Keratinocyte (primary cell): ENCODE data around the gene TUBGCP5. TPM values are rescaled to one million over a fixed set of nuclear protein-coding genes. Genes with fewer than 3 reads are reported as not detected.

Source experiments
- DNase-seq: peaks from one replicate; pipeline ENCODE4 v3.0.0-alpha.2; 2011; ENCODE audit warnings: low read depth, missing footprints, low spot score
- FAIRE-seq: peaks from 2 replicates; lab custom pipeline; 2011; peaks lifted over from hg19 to GRCh38; lab: Jason Lieb, UNC
- H2AFZ ChIP-seq: 2 replicates; pipeline ENCODE4 v1.6.0; 2012; ENCODE audit warnings: low read length, control low read depth, inconsistent platforms; ENCODE audit not compliant: control insufficient read depth
- H3K27ac ChIP-seq: 2 replicates; pipeline ENCODE4 v1.5.1; 2011; ENCODE audit warnings: low read length; ENCODE audit not compliant: control insufficient read depth, insufficient read depth
- H3K27me3 ChIP-seq: 3 replicates; pipeline ENCODE4 v1.6.0; 2011; ENCODE audit warnings: low read length; ENCODE audit not compliant: control insufficient read depth, insufficient read depth; ENCODE audit errors: extremely low read depth
- H3K36me3 ChIP-seq, 2 experiments: 2 replicates in 1 of 2; 3 replicates in 1 of 2; pipeline ENCODE4 v1.5.1; 2011; ENCODE audit warnings: low read length in 2 of 2, mild to moderate bottlenecking in 1 of 2; ENCODE audit not compliant: control insufficient read depth in 2 of 2, insufficient read depth in 2 of 2; ENCODE audit errors: extremely low read depth in 1 of 2
- H3K4me1 ChIP-seq: 3 replicates; pipeline ENCODE4 v1.5.1; 2011; ENCODE audit warnings: low read length; ENCODE audit not compliant: control insufficient read depth, insufficient read depth; ENCODE audit errors: extremely low read depth
- H3K4me2 ChIP-seq: 3 replicates; pipeline ENCODE4 v1.6.0; 2011; ENCODE audit warnings: low read depth, low read length; ENCODE audit not compliant: control insufficient read depth, insufficient read depth; ENCODE audit errors: extremely low read depth
- H3K4me3 ChIP-seq, 3 experiments: fragments of 200-600 bp in 1 of 3; sonication (generic) in 1 of 3; 2 replicates in 2 of 3; 3 replicates in 1 of 3; pipeline ENCODE4 v1.5.1; 2011 to 2016; ENCODE audit warnings: low read length in 3 of 3, mild to moderate bottlenecking in 3 of 3, control low read depth in 2 of 3, inconsistent platforms in 1 of 3, low read depth in 1 of 3, mixed read lengths in 1 of 3, mixed run types in 1 of 3, moderate library complexity in 1 of 3; ENCODE audit not compliant: control insufficient read depth in 2 of 3, insufficient read depth in 2 of 3; ENCODE audit errors: extremely low read depth in 1 of 3
- H3K79me2 ChIP-seq: 2 replicates; pipeline ENCODE4 v1.6.0; 2012; ENCODE audit warnings: low read length; ENCODE audit not compliant: control insufficient read depth, insufficient read depth
- H3K9ac ChIP-seq: 3 replicates; pipeline ENCODE4 v1.6.0; 2011; ENCODE audit warnings: low read length; ENCODE audit not compliant: control insufficient read depth, insufficient read depth; ENCODE audit errors: extremely low read depth
- H3K9me1 ChIP-seq: 3 replicates; pipeline ENCODE4 v1.6.0; 2011; ENCODE audit warnings: low read length; ENCODE audit not compliant: control insufficient read depth, insufficient read depth; ENCODE audit errors: extremely low read depth
- H3K9me3 ChIP-seq: 2 replicates; pipeline ENCODE4 v1.5.1; 2012; ENCODE audit warnings: low read depth, low read length; ENCODE audit not compliant: control insufficient read depth
- H4K20me1 ChIP-seq: 3 replicates; pipeline ENCODE4 v1.6.0; 2011; ENCODE audit warnings: low read length; ENCODE audit not compliant: control insufficient read depth, insufficient read depth; ENCODE audit errors: extremely low read depth
- CTCF ChIP-seq, 3 experiments: IDR thresholded peaks in 1 of 3; conservative IDR thresholded peaks in 1 of 3; optimal IDR thresholded peaks in 1 of 3; 2 replicates in 2 of 3; 3 replicates in 1 of 3; pipeline versions ENCODE3 to v1.5.1; 2011; ENCODE audit warnings: low read length in 3 of 3, mild to moderate bottlenecking in 3 of 3, moderate library complexity in 2 of 3, control low read depth in 1 of 3, inconsistent platforms in 1 of 3; ENCODE audit not compliant: insufficient read depth in 2 of 3; ENCODE audit errors: extremely low read depth in 1 of 3
- EZH2 ChIP-seq: IDR thresholded peaks from one replicate; pipeline ENCODE4 v1.6.1; 2012; ENCODE audit warnings: inconsistent platforms, mild to moderate bottlenecking, low read length, moderate library complexity
- dilution Hi-C: fragments of 300-500 bp; cut with MboI; formaldehyde crosslinking; loops from one replicate; pipeline ENCODE4 v1.7.0; 2020; ENCODE audit warnings: low sequenced_read_pairs; ENCODE audit not compliant: extremely low pct_ligation_motif_present
- polyA plus RNA-seq, 5 experiments: library from polyadenylated mRNA; depleted of rRNA in 3 of 5; stranded (reverse) in 3 of 5; stranded (forward) in 1 of 5; unstranded in 1 of 5; fragments of >200 nt; gene quantifications; 1 replicate in 1 of 5; 2 replicates in 3 of 5; 3 replicates in 1 of 5; pipeline versions ENCODE4 v1.2.1 to v1.2.3, GENCODE V29; 2011 to 2012; ENCODE audit warnings: missing spikeins in 2 of 5, low read depth in 1 of 5, low replicate concordance in 1 of 5

TUBGCP5 gene
- polyA plus RNA-seq, 1 donor (not counting 4 experiments of a cell fraction or from before 2014, with no cell fraction given) = 20.3 TPM

- Histone ChIP-seq H3K27ac (peak overlapping the region; percentile 88), H3K9me3 (no peaks in the 10 kb centered on the region), H3K9ac (peak overlapping the region; percentile 95), H3K9me1 (peaks cover 2% of the 10 kb centered on the region), H3K27me3 (no peaks in the 10 kb centered on the region), H2AFZ (peak overlapping the region; percentile 75), H3K79me2 (peaks cover 35% of the 10 kb centered on the region), H3K36me3 (no peaks in the 10 kb centered on the region), H3K4me3 (peak overlapping the region; percentile 91 to 99 (median 98)), H3K4me2 (peak overlapping the region; percentile 86), H4K20me1 (peaks cover 10% of the 10 kb centered on the region), H3K4me1 (peaks cover 10% of the 10 kb centered on the region)
- FAIRE-seq (no peak), DNase-seq (no peak)
- dilution Hi-C loops = no loop called here
- no peak for TF ChIP-seq CTCF (optimal IDR thresholded peaks at IDR 0.05 in 1 of 3, IDR thresholded peaks at IDR 0.05 in 1 of 3, conservative IDR thresholded peaks at IDR 0.05 in 1 of 3; ENCODE audit: extremely low read depth in 1 of 3, insufficient read depth in 2 of 3, low read length in 3 of 3)
- no peak for TF ChIP-seq EZH2
Measured at GRCh38 chr15:22981051-22981840, 58.1 kb downstream of the TUBGCP5 start.

GRCh38 chr15:22980189-22981050 lies 58.9 kb downstream of the TUBGCP5 start, which contains the start of gene CYFIP1:
Gene CYFIP1, minus strand, starts transcription at chr15:22980368. Its CDS starts 33,083 bp downstream, at chr15:22947285.
- TF ChIP-seq CTCF (optimal IDR thresholded peaks at IDR 0.05 in 1 of 3, IDR thresholded peaks at IDR 0.05 in 1 of 3, conservative IDR thresholded peaks at IDR 0.05 in 1 of 3; ENCODE audit: extremely low read depth in 1 of 3, insufficient read depth in 2 of 3, low read length in 3 of 3) (no peak), EZH2 (no peak)
- Histone ChIP-seq H3K4me3 (peak within 1 kb of the TSS; percentile 91 to 99 (median 98)), H2AFZ (peak within 1 kb of the TSS; percentile 91), H4K20me1 (peaks cover 10% of the 10 kb centered on the region), H3K4me1 (peaks cover 10% of the 10 kb centered on the region), H3K36me3 (no peaks in the 10 kb centered on the region), H3K27me3 (no peaks in the 10 kb centered on the region), H3K27ac (peak within 1 kb of the TSS; percentile 88), H3K9me1 (peaks cover 2% of the 10 kb centered on the region), H3K9ac (peak within 1 kb of the TSS; percentile 95), H3K79me2 (peaks cover 42% of the 10 kb centered on the region), H3K9me3 (no peaks in the 10 kb centered on the region), H3K4me2 (peak within 1 kb of the TSS; percentile 86)
- peak; percentile 28 for DNase-seq
- dilution Hi-C loops = no loop called here
- no peak for FAIRE-seq
